Measurements from ENCODE around the gene GTF2E1. TPM values are rescaled to one million over a fixed set of nuclear protein-coding genes. Genes with fewer than 3 reads are reported as not detected.

GTF2E1 gene
- total RNA-seq, 1 experiment from 2014 or later: 22.9 TPM

- Mint-ChIP-seq H3K27me3 (ENCODE audit: unreplicated experiment) (peaks cover 5% of the 10 kb centered on the region), H3K27ac (ENCODE audit: unreplicated experiment) (no peak overlapping the region), H3K4me3 (ENCODE audit: low read depth, unreplicated experiment) (no peak overlapping the region), H3K4me1 (ENCODE audit: low read depth, unreplicated experiment) (no peaks in the 10 kb centered on the region), H3K9me3 (ENCODE audit: low read depth, unreplicated experiment) (no peaks in the 10 kb centered on the region), H3K36me3 (ENCODE audit: insufficient read depth, unreplicated experiment) (no peaks in the 10 kb centered on the region)
- DNase-seq: no peak
- intact Hi-C loops (cut with micrococcal nuclease; ENCODE audit: unreplicated experiment): no loop called here
- TF ChIP-seq CTCF (IDR thresholded peaks at IDR 0.05; ENCODE audit: unreplicated experiment): no peak
- CTCF ChIA-PET: no interaction called here
- no TSS peak for BruUV-seq (replicated peaks)
Measured at GRCh38 chr3:120800625-120801024, 58.1 kb downstream of the GTF2E1 start.

- no TSS peak for BruUV-seq (replicated peaks)
- intact Hi-C loops (cut with micrococcal nuclease; ENCODE audit: unreplicated experiment): no loop called here
- no peak overlapping the region for H3K27ac Mint-ChIP-seq (ENCODE audit: unreplicated experiment)
- no peak overlapping the region for H3K4me3 Mint-ChIP-seq (ENCODE audit: low read depth, unreplicated experiment)
- peaks cover 14% of the 10 kb centered on the region for H3K27me3 Mint-ChIP-seq (ENCODE audit: unreplicated experiment)
- no peak for DNase-seq
- H3K9me3 Mint-ChIP-seq (ENCODE audit: low read depth, unreplicated experiment): no peaks in the 10 kb centered on the region
- H3K36me3 Mint-ChIP-seq (ENCODE audit: insufficient read depth, unreplicated experiment): no peaks in the 10 kb centered on the region
- CTCF ChIA-PET: no interaction called here
- H3K4me1 Mint-ChIP-seq (ENCODE audit: low read depth, unreplicated experiment): no peaks in the 10 kb centered on the region
- no peak for TF ChIP-seq CTCF (IDR thresholded peaks at IDR 0.05; ENCODE audit: unreplicated experiment)
Measured at GRCh38 chr3:120801484-120801883, 58.9 kb downstream of the GTF2E1 start.

- intact Hi-C loops (cut with micrococcal nuclease; ENCODE audit: unreplicated experiment): no loop called here
- H3K4me1 Mint-ChIP-seq (ENCODE audit: low read depth, unreplicated experiment): no peaks in the 10 kb centered on the region
- H3K27ac Mint-ChIP-seq (ENCODE audit: unreplicated experiment): no peak overlapping the region
- CTCF ChIA-PET: no interaction called here
- no peak overlapping the region for H3K4me3 Mint-ChIP-seq (ENCODE audit: low read depth, unreplicated experiment)
- no peak for DNase-seq
- no TSS peak for BruUV-seq (replicated peaks)
- no peak for TF ChIP-seq CTCF (IDR thresholded peaks at IDR 0.05; ENCODE audit: unreplicated experiment)
- H3K36me3 Mint-ChIP-seq (ENCODE audit: insufficient read depth, unreplicated experiment): no peaks in the 10 kb centered on the region
- peaks cover 20% of the 10 kb centered on the region for H3K27me3 Mint-ChIP-seq (ENCODE audit: unreplicated experiment)
- no peaks in the 10 kb centered on the region for H3K9me3 Mint-ChIP-seq (ENCODE audit: low read depth, unreplicated experiment)
Measured at GRCh38 chr3:120802916-120803315, 60.4 kb downstream of the GTF2E1 start.

GRCh38 chr3:120816728-120817127 is 74.2 kb downstream of the GTF2E1 start:
- intact Hi-C loops (cut with micrococcal nuclease; ENCODE audit: unreplicated experiment): no loop called here
- TF ChIP-seq CTCF (IDR thresholded peaks at IDR 0.05; ENCODE audit: unreplicated experiment): no peak
- CTCF ChIA-PET: no interaction called here
- Mint-ChIP-seq H3K9me3 (ENCODE audit: low read depth, unreplicated experiment) (no peaks in the 10 kb centered on the region), H3K4me1 (ENCODE audit: low read depth, unreplicated experiment) (no peaks in the 10 kb centered on the region), H3K4me3 (ENCODE audit: low read depth, unreplicated experiment) (no peak overlapping the region), H3K27ac (ENCODE audit: unreplicated experiment) (no peak overlapping the region), H3K27me3 (ENCODE audit: unreplicated experiment) (peaks cover 35% of the 10 kb centered on the region), H3K36me3 (ENCODE audit: insufficient read depth, unreplicated experiment) (no peaks in the 10 kb centered on the region)
- BruUV-seq (replicated peaks): no TSS peak
- DNase-seq: no peak

GRCh38 chr3:120820748-120821147 is 78.2 kb downstream of the GTF2E1 start:
- no peak overlapping the region for H3K4me3 Mint-ChIP-seq (ENCODE audit: low read depth, unreplicated experiment)
- TF ChIP-seq CTCF (IDR thresholded peaks at IDR 0.05; ENCODE audit: unreplicated experiment): no peak

More at GRCh38 chr3:120820748-120821147, 78.2 kb downstream of the GTF2E1 start:
- DNase-seq: no peak
- intact Hi-C loops (cut with micrococcal nuclease; ENCODE audit: unreplicated experiment): no loop called here
- CTCF ChIA-PET: no interaction called here
- H3K36me3 Mint-ChIP-seq (ENCODE audit: insufficient read depth, unreplicated experiment): no peaks in the 10 kb centered on the region
- no peaks in the 10 kb centered on the region for H3K4me1 Mint-ChIP-seq (ENCODE audit: low read depth, unreplicated experiment)
- peaks cover 12% of the 10 kb centered on the region for H3K27me3 Mint-ChIP-seq (ENCODE audit: unreplicated experiment)
- H3K27ac Mint-ChIP-seq (ENCODE audit: unreplicated experiment): no peak overlapping the region
- BruUV-seq (replicated peaks): no TSS peak
- H3K9me3 Mint-ChIP-seq (ENCODE audit: low read depth, unreplicated experiment): no peaks in the 10 kb centered on the region

Data from Calu3 (cell line).